ENCODE measurements around the gene A2M.
A peak's percentile ranks its signal among the peaks of the same experiment; 100 is the strongest.

Gene A2M

DNA sequence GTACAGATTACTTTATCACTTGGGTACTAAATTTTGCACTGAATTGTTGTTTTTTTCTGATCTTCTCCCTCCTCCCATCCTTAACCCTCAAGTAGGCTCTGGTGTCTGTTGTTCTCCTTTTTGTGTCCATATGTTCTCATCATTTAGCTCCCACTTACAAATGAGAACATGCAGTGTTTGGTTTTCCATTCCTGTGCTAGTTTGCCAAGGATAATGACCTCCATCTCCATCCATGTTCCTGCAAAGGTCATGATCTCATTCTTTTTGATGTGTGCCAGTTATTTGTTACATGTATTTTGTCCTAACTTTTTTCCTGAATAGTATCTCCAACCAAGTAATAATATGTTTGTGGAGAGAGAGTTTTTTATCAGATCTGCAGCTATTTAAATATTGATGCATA, 44.2 kb downstream of the A2M start:
- no peak for DNase-seq

DNA sequence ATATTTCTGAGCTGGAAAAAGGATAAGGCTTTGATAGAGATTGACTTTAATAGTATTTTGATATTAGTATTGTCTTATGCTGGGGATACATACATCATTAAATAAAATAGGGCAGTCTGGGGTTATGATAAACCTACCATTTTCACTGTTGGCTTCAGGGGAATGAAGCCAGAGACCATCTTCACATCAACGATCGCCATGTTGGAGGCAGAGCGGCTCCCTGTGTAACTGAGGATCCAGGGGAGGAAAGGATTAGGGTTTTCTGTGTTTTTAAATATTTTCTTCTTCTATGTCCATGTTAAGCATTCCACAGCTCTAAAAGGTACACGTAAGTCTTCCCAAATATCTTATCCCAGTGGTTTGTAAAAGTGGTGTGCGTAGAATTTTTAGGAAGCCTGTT, 45.4 kb downstream of the A2M start:
- DNase-seq, result no peak

DNA sequence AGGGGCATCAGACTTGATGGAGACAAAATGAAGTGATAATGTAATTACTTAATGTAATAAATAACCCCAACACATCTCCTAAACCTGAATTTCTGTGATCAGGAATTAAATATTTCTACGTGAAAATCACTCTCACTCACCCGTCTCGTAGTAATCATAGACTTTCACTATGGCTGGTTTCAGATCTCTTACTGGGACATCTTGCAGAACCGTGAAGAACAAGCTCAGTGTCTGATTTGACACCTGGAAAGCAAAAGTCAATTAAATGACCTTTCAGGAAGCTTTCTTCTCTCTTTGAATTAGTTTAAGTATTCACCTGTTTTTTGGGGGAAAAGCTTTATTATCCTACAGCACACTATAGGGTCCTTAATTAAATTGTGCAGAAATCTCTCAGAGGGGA, 47.1 kb downstream of the A2M start:
- no peak for DNase-seq

DNA sequence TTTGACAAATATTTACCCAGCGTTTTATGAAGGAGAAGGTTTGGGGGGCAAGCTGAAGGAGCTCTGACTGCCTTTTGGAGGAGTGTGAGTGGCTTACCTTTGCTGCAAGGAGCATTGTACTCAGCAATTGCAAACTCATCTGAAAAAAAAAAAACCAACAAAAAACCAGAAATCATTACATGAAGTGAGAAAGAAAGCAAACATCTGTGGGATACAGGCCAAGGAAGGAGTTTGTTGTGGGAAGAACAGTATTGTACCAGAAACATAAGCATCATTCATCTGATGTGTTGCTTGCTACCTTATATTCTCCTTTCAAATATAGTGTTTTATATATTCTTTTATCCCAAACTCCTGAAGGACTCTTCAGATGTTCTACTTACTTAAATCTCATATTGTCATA, 47.6 kb downstream of the A2M start:
- DNase-seq, result no peak

DNA sequence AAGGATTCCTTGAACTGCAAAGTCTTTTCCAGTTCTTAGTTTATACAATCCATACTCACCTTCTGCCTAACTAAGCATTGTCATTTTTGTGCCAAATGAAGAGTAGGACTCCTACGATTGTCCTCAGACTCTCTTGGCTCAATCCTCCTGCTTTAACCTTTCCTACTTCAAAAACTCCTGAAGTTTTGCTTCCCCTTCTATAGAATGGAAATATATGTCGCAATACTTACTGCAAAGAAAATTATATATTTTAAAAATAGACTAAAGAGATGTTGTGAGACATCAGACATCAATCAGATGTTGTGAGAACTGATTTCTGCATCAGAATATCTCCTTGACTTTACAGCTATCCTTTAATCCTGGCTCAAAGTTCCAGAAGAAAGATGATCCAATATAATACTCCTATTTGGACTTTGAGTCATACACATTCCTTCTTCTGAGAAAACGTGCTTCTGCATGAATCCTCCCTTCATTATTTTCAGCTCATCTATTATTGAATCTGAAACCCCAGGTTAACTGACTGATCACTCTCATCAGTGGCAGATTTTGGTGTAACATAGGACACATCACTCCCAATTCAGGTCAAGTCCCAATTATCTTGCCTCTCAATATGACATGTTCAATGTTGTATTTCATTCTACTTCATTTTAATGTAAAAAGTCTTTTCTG, 48.8 kb downstream of the A2M start:
- no peak for DNase-seq

DNA sequence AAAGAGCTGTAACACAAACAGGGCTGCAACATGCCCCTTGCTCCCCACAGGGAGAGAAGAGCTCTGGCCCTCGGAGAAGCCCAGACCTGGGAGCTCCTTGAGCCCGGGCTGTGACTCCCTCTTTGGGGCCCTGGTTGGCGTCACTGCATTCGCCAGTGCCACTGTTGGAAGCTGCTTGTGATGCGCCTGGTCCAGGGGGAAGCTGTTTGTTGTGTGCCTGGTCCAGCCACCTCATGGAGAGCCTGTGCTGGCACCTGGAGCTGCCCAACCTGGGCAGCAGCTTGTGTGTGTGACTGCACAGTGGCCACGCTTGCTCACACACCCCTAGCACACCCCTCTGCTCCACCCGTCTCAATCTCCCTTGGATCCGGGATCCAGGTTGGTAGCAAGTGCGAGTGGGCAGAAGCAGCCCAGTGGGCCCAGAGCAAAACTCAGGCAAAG, 49.5 kb downstream of the A2M start:
- DNase-seq, result no peak

DNA sequence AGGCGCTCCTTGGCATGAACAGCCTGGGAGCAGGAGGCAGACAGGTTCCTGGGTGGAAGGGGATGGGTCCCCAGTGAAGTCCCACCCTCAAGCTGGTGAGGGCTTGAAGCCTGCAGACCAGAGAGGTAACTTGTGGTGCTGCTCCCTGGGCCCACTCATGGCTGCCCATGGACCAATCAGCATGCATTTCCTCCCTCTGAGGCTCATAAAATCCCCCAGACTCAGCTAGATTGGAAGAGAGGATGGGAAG, 50.2 kb downstream of the A2M start:
- DNase-seq, result no peak

DNA sequence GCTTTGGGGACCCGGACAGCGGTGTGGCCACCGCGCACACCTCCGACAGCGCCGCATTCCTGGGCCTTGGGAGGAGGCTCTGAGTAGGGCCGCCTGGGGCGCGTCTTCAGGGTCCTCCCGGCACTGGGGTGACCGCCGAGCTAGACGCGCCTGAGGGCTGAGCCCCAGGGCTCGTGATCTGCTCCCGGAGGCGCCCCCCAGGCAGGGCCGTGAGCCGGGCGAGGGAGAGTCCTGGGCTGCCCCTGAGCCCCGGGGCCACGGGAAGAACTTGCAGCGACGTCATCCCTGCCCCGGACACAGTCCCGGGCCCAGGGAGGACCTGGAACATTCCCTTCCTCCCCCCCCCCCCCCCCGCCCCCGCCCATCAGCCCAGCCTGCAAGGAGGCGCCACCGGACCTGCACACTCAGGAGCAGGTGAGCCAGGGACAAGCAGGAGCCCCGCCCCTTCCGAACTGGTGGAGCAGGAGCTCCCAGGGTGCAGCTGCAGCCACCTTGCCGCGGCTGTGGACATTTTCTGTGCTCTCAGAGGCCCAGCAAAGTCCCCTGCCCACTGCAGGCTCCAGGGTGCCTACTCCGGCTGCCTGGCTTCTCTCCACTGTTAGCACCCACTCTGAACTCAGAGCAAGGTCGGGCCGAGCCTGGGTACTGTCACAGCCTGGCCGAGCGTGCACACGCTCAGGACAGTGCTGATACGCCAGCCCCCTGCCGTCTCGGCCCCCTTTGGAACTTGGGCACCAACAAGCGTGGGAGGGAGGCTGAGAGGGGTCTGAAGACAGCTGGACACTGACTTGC, 50.7 kb downstream of the A2M start:
- DNase-seq, result no peak

DNA sequence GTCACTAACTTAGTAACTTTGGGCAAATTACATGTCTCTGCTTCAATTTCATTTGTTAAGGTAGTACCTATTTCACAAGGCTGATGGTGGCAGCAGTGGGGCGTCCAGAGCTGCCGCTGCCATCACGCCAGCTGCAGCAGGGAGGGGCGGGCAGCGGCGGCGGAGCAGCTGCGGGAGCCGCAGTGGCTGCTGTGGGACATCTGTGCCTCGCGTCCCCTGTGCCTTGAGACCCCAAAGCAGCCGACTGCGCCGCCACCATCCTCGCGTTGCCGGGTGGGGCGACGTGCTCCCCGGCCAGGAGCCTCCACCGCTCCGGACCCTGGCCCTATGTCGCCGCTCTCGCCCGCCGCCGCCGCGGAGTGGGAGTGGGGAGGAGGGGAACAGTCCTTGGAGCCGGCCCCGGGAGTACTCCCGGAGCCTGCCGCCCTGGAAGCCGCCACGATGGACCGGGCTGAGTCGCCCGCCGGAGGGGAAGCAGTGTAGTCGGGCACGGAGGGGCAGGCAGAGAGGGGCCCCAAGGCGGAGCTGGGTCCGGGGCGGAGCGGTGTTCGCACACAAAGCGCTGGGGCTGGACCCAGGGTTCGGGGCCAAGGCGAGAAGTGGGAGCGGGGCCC, 51.4 kb downstream of the A2M start:
- no peak for DNase-seq

DNA sequence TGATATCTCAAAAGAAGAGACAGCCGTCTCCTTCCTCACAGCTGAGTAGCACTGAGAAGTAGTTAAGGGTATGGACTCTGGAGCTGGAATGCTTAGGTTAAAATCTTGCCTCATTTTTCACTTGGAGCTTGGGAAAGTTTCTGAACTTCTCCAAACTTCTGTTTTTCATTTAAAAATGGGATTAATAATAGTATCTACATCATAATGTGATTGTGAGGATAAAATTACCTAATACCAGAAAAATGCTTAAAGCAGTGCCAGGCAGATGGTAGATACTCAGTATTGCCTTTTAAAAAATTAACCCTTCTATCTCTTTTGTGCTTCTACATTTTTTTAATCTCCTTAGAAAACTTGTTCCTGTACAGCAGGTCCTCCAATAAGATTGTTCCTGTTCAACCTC, 63.1 kb downstream of the A2M start:
- no peak for DNase-seq

DNA sequence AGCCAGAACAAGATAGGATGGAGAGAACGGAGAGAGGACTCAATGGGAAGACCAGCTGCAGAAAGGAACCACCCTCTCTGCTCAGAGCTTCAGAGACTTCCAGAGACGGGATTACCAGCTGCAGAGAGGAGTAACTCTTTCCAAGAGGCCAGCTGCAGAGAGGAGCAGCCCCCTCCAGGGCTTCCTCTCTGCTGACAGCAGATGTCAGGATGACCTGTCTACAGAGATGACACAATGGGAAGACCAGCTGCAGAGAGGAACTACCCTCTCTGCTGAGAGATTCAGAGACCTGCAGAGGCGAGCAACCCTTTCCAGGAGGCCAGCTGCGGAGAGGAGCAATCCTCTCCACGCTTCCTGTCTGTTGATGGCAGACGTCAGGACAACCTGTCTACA, 64.6 kb downstream of the A2M start:
- DNase-seq, result no peak

DNA sequence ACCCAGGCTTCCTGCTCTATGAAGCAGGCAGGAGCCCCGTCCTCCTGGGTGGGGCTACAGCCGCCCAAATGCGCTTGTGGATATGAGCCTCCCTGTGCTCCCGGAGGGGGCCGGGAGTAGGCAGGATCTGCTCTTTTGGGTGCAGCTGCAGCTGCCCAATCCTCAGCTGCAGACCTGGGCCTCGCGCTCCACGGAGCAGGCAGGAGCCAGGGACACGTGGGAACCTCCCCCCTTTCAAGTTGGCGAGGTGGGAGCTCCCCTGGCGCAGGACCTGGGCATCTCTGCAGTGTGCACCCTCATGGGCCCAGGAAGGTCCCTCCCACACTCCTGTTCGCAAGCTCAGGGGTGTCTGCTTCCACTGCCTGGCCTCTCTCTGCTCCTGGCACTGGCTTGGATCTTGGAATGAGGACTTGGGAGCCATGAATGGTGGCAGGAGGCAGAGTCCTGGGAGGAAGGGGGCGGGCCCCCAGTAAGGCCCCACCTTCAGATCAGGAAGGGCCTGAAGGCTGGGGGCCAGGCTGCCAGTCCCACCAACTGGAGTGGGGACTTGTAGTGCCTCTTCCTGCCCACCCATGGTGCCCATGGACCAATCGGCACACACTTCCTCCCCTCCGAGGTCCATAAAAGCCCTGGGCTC, 65.1 kb downstream of the A2M start:
- no peak for DNase-seq

DNA sequence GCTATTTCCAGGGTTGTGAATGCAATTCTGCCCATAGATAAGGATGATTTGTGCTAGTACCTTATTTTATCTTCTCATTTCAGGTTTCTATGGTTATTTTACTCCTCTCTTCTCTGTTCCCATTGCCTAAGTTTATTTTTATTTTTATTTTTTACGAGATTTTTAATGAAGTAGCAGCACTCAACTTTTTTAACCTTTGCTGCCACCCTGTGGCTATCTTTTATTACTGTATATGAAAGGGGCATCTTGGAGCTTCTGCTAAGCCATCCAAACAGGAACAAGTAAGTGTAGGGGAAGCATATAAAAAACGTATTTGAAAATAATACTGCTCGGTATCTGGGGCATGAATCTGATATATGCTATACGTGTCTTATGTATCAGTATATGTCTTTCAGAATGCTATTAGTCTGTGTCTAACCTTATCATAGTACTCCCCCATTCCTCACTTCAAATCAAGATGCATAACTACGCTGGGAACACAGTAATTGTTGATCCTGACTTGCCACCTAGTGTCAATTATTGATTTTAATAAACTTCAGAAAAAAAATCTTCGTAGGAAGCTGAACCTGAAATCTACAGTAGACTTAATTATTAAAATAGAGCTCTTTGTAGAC, 66.1 kb downstream of the A2M start:
- DNase-seq, result no peak

DNA sequence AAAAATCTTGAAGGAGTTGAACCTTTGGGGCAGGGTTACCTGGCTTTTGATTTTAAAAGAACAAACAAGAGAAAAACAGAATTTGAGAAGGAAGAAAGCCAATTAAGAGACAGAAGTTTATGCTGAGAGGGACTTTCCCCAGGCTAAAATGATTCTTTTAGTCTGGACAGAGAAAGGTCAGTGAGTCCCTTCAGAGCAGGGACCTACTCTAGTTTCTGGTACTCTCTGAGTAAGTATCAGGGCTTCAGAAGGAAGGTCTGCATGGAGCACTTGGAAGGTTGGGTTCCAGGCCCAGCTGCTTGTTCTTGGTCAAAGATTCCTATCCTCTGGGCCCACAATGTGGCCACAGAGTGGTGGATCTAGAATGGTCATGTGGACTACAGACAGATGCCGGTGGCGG, 66.8 kb downstream of the A2M start:
- DNase-seq, result no peak

DNA sequence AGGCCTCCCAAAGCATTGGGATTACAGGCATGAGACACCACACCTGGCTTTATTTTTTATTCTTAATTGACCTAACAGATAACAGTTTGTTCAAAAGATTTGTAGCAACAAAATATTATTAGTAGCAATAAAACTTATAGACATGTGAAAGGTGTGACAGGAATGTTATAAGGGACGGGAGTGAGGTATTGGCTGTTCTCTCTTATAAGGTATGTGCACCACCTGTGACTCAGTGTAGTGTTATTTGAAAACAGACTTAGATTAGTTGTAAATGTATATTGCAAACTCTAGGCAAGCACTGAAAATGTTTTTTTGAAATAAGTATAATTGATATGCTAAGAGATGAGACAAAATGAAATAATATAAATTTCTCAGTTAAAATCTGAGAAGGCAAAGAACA, 68.6 kb downstream of the A2M start:
- DNase-seq, result no peak

DNA sequence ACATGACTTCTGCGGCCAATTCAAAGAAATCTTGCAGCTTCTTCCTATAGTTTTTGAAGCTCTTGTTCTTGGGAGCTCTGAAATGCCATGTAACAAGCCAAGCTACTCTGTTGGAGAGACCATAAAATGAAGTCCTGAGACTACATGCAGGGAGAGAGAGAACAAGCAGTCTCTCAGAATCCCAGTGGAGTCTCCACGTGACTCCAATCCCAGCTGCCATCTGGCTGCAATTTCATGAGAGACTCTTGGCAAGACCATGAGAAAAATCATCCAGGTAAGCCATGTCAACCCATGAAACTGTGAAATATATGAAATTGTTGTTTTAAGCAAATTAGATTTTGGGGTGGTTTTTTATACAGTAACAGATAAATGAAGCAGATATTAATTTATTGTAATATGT, 72.0 kb downstream of the A2M start:
- no peak for DNase-seq

DNA sequence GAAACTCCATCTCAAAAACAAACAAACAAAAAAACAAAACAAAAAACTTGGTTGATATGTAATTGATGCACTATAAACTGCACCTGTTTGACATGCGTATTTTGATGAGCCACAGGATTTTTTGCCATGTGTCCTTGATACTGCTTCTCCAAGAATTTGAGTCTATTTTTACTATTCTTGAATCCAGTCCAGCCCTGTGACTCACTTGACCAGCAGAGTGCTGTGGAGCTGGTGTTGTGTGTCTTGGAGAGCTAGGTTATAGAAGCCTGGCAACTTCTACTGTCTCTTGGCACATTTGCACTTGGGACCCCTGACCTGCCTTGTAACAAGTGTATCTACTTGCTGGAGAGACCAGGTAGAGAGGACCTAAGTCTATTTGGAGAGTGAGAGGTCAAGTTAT, 74.4 kb downstream of the A2M start:
- no peak for DNase-seq

DNA sequence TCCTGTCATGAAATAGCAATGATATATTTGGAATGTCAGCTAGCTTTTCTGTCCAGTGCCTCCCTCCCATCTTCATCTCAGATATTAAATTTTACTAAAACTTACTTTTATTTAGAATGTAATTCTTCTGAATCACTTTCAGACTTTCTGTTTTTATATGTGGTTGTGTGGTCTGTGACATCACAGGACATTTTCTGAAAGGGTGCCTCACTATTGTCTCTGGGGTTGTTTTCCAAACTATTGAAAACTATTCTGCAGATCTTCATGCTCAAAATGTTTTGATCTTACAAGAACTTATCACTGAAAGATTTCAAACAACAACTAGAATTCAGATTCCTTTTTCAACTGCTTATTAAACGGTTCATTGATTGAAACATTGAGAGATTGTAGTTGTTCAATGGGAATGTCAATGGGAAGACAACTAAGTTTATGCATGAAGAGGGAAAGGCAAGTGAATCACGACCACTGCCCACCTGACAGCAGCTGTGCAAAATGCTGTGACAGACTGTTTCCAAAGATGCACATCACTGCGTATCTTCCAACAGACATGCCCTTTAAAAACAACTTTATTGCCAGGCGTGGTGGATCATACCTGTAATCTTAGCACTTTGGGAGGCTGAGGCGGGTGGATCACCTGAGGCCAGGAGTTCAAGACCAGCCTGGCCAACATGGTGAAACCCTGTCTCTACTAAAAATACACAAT, 75.1 kb downstream of the A2M start:
- DNase-seq, result no peak

DNA sequence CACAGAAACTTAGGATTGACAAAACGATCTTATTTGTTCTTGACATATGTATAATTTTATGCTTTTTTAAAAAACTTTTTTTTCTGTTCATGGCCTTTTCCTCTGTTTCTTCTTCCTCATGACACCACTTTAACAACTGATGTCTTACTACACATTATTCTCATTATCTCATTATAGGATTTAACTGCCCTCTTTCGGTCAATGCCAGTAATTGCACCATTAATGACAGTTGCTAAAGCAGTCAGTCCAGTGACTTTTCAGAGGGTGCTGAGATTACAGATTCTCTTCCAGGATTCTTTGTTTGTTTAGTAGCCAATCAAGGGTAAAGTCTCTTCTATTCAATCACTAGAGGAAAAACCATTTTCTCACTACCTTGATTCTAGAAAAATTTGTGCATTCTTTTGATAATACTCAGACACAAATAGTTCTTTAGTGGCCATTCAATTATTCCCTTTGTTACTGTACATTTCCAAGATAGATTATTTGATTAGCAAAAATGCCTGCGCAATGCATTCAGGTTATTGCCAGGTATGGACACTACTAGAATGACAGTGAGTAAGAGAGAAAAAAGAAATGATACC, 76.2 kb downstream of the A2M start:
- peak; percentile 27 for DNase-seq

DNA sequence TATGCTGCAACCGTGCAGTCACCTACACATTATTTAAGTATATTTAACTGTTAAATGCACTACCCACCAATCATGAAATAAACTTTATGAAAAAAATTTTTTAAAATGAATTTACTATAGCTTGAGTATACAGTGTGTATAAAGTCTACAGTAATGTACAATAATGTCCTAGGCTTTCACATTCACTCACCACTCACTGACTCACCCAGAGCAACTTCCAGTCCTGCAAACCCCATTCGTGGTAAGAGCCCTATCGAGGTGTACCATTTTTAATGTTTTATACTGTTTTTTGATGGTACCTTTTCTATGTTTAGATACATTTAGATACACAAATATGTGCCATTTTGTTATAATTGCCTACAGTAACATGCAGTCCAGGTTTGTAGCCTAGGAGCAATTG, 78.3 kb downstream of the A2M start:
- DNase-seq, result no peak

DNA sequence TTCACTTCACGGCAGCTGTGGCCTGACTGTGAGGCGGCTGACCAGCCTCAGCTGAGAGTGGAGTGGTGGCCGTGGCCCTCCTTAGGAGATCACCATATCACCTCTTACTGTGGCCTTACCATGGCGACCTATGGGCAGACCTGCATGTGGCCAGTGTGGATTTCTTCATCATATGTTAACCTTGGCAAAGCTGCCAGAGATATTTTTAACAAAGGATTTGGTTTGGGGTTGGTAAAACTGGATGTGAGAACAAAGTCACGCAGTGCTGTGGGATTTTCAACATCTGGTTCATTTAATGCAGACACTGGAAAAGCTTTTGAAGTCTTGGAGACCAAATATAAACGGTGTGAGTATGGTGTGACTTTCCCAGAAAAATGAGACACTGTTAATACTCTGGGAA, 79.5 kb downstream of the A2M start:
- no peak for DNase-seq

DNA sequence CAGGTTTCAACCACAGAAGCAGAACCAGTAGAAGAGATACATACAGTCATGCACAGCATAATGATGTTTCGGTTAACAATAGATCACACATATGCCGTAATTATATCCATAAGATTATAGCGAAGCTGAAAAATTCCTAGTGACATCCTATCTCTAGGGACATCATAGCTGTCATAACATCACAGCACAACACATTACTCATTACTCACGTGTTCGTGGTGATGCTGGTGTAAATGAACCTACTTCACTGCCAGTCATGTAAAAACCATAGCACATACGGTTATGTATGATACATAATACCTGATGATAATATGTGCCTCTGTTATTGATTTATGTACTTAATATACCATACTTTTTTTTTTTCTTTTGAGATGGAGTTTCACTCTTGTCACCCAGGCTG, 81.6 kb downstream of the A2M start:
- no peak for DNase-seq

Measured in NCI-H2107 (cell line).